PC-3 (cell line): ENCODE data around the gene PLAGL2. TPM values are rescaled to one million over a fixed set of nuclear protein-coding genes. Genes with fewer than 3 reads are reported as not detected.

ENCODE experiments used
- ATAC-seq: fragments of 200-7000 bp; cut with Tn5 transposase; 2 replicates; pipeline ENCODE4 v1.9.1; 2020; ENCODE audit warnings: mild to moderate bottlenecking, moderate library complexity
- BruUV-seq: library from RNA; stranded (reverse); fragments of 400-500 nt; replicated peaks from 2 replicates; lab custom pipeline; 2021; lab: Mats Ljungman, UMichigan
- CTCF ChIA-PET: fragments of 300-600 bp; sonication (Branson Sonifier 250); formaldehyde crosslinking; loops from one replicate; lab custom pipeline; 2022; ENCODE audit warnings: antibody characterized with exemption; lab: Charles Lee
- POLR2A ChIA-PET: fragments of 300-600 bp; sonication (Branson Sonifier 250); formaldehyde crosslinking; loops from one replicate; lab custom pipeline; 2022; ENCODE audit warnings: antibody characterized with exemption; ENCODE audit not compliant: unreplicated experiment; lab: Charles Lee
- DNase-seq: peaks from one replicate; pipeline ENCODE4 v3.0.0-alpha.2; 2015
- H2AFZ ChIP-seq: fragments of 300-600 bp; sonication (generic); 2 replicates; pipeline ENCODE4 v1.6.0; 2016; ENCODE audit warnings: antibody characterized with exemption, low read length
- H3F3A ChIP-seq: fragments of 300-600 bp; sonication (generic); one replicate; pipeline ENCODE4 v1.6.0; 2017; ENCODE audit warnings: antibody characterized with exemption, low read length, control low read depth, mild to moderate bottlenecking; ENCODE audit not compliant: unreplicated experiment
- H3K27ac ChIP-seq: fragments of 300-600 bp; sonication (generic); 2 replicates; pipeline ENCODE4 v1.5.1; 2016; ENCODE audit warnings: mild to moderate bottlenecking, low read length
- H3K27me3 ChIP-seq: fragments of 300-600 bp; sonication (generic); 2 replicates; pipeline ENCODE4 v1.6.1; 2016; ENCODE audit warnings: low read length, mixed read lengths
- H3K36me3 ChIP-seq: fragments of 300-600 bp; sonication (generic); 2 replicates; pipeline ENCODE4 v1.6.1; 2016; ENCODE audit warnings: low read depth, mixed run types, low read length, mixed read lengths
- H3K4me1 ChIP-seq: fragments of 300-600 bp; sonication (generic); 2 replicates; pipeline ENCODE4 v1.5.1; 2016; ENCODE audit warnings: low read length; ENCODE audit not compliant: insufficient read depth
- H3K4me2 ChIP-seq: fragments of 300-600 bp; sonication (generic); 2 replicates; pipeline ENCODE4 v1.6.0; 2016; ENCODE audit warnings: low read length
- H3K4me3 ChIP-seq: fragments of 300-600 bp; sonication (generic); 2 replicates; pipeline ENCODE4 v1.5.1; 2016; ENCODE audit warnings: mild to moderate bottlenecking, low read length, mixed read lengths
- H3K79me2 ChIP-seq: fragments of 300-600 bp; sonication (generic); 2 replicates; pipeline ENCODE4 v1.6.1; 2017; ENCODE audit warnings: low read length, mixed read lengths
- H3K9ac ChIP-seq: fragments of 300-600 bp; sonication (generic); 2 replicates; pipeline ENCODE4 v1.6.0; 2016; ENCODE audit warnings: mild to moderate bottlenecking, low read length
- H3K9me2 ChIP-seq: fragments of 300-600 bp; sonication (generic); replicated peaks from 2 replicates; pipeline ENCODE4 v1.6.1; 2016; ENCODE audit warnings: mixed run types, low read length, mixed read lengths
- H3K9me3 ChIP-seq: fragments of 300-600 bp; sonication (generic); 2 replicates; pipeline ENCODE4 v1.6.1; 2016; ENCODE audit warnings: low read length, mixed read lengths
- H4K20me1 ChIP-seq: fragments of 300-600 bp; sonication (generic); 2 replicates; pipeline ENCODE4 v1.6.1; 2016; ENCODE audit warnings: low read length, mixed read lengths
- CTCF ChIP-seq: fragments of 300-600 bp; sonication (generic); conservative IDR thresholded peaks from 2 replicates; pipeline ENCODE4 v1.5.1; 2017; ENCODE audit warnings: antibody characterized with exemption, low read depth, mild to moderate bottlenecking, low read length
- EZH2 ChIP-seq: fragments of 300-600 bp; sonication (generic); IDR thresholded peaks from one replicate; pipeline ENCODE4 v1.6.1; 2017; ENCODE audit warnings: antibody characterized with exemption, mild to moderate bottlenecking, low read length; ENCODE audit not compliant: unreplicated experiment
- EZH2phosphoT487 ChIP-seq: fragments of 300-600 bp; sonication (generic); IDR thresholded peaks from 2 replicates; pipeline ENCODE4 v1.6.1; 2018; ENCODE audit warnings: mild to moderate bottlenecking, antibody characterized with exemption, low read length, borderline replicate concordance
- intact Hi-C: fragments of 100-400 bp; cut with micrococcal nuclease; formaldehyde crosslinking; loops from 2 replicates; pipeline ENCODE4 v1.9.0; 2023
- total RNA-seq: library from RNA; depleted of rRNA; stranded (reverse); fragments of >200 nt; gene quantifications from 2 replicates; pipeline ENCODE4 v1.2.3, GENCODE V29; 2014

PLAGL2 gene
- total RNA-seq, 1 experiment from 2014 or later: 4.4 TPM

GRCh38 chr20:32168184-32168910 is 39.2 kb downstream of the PLAGL2 start:
- no peaks in the 10 kb centered on the region for H3K9me2 ChIP-seq
- H3K79me2 ChIP-seq: no peaks in the 10 kb centered on the region
- H3K4me1 ChIP-seq: no peaks in the 10 kb centered on the region
- H3K9me3 ChIP-seq: no peaks in the 10 kb centered on the region
- BruUV-seq: no TSS peak
- POLR2A ChIA-PET: no interaction called here
- CTCF ChIA-PET: no interaction called here
- intact Hi-C loops: no loop called here
- DNase-seq: no peak
- no peak overlapping the region for H3K4me2 ChIP-seq
- H3K27ac ChIP-seq: no peak overlapping the region
- no peaks in the 10 kb centered on the region for H4K20me1 ChIP-seq
- H3K9ac ChIP-seq: no peak overlapping the region
- no peak overlapping the region for H3K4me3 ChIP-seq
- H3F3A ChIP-seq: no peaks in the 10 kb centered on the region
- ATAC-seq: peak; percentile 31
- peaks cover 5% of the 10 kb centered on the region; the same call in 1 of the 2 replicates for H3K36me3 ChIP-seq
- TF ChIP-seq EZH2: no peak
- TF ChIP-seq EZH2phosphoT487: no peak
- no peak for TF ChIP-seq CTCF
- no peak overlapping the region for H2AFZ ChIP-seq
- H3K27me3 ChIP-seq: no peaks in the 10 kb centered on the region

DNA sequence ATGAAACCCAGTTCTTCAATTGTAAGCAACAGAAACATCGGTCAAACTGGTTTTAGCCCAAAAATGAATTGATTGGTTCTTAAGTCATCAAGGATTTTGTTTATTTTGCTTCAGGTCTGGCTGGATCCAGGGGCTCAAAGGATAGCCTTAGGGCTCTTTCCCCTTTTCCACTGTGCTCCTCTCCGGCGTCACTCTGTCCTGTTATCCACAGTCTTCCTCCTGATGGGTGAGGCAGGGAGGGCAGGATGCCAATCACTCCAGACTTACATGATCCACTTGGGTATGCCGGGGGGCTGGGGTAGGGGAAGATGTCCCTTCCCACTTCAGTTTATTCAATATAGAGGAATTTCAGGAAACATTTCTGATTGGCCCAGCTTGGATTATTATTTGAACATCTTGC is 40.0 kb downstream of the PLAGL2 start:
- no peak for ATAC-seq
- no peak for DNase-seq
- Histone ChIP-seq H3K4me2 (no peak overlapping the region), H3K4me1 (no peaks in the 10 kb centered on the region), H3K9me3 (no peaks in the 10 kb centered on the region), H3K79me2 (no peaks in the 10 kb centered on the region), H2AFZ (no peak overlapping the region), H4K20me1 (no peaks in the 10 kb centered on the region), H3K27me3 (no peaks in the 10 kb centered on the region), H3K36me3 (peaks cover 6% of the 10 kb centered on the region; the same call in 1 of the 2 replicates), H3K4me3 (no peak overlapping the region), H3K27ac (no peak overlapping the region), H3K9me2 (no peaks in the 10 kb centered on the region), H3F3A (no peaks in the 10 kb centered on the region), H3K9ac (no peak overlapping the region)
- BruUV-seq: no TSS peak
- intact Hi-C loops: no loop called here
- CTCF ChIA-PET: no interaction called here
- POLR2A ChIA-PET: no interaction called here
- TF ChIP-seq EZH2phosphoT487 (no peak), EZH2 (no peak), CTCF (no peak)

- Histone ChIP-seq H4K20me1 (no peaks in the 10 kb centered on the region), H2AFZ (no peak overlapping the region), H3K4me3 (no peak overlapping the region), H3K4me2 (no peak overlapping the region), H3K9me2 (no peaks in the 10 kb centered on the region), H3K27me3 (no peaks in the 10 kb centered on the region), H3K36me3 (peaks cover 20% of the 10 kb centered on the region; the same call in 1 of the 2 replicates), H3K9me3 (no peaks in the 10 kb centered on the region), H3K9ac (no peak overlapping the region), H3K79me2 (no peaks in the 10 kb centered on the region), H3K27ac (no peak overlapping the region), H3F3A (no peaks in the 10 kb centered on the region), H3K4me1 (no peaks in the 10 kb centered on the region)
- intact Hi-C loops: no loop called here
- DNase-seq (no peak), ATAC-seq (no peak)
- ChIA-PET POLR2A (no interaction called here), CTCF (no interaction called here)
- no peak for TF ChIP-seq CTCF
- no peak for TF ChIP-seq EZH2phosphoT487
- TF ChIP-seq EZH2: no peak
- TSS peak; percentile 28 for BruUV-seq
Observed at GRCh38 chr20:32165836-32166545, 41.6 kb downstream of the PLAGL2 start.
